Measurements from ENCODE around the gene HCRTR1.

GRCh38 chr1:31671147-31671546 lies 53.7 kb downstream of the HCRTR1 start:
- TF ChIP-seq POLR2A (IDR thresholded peaks at IDR 0.05) (no peak), CTCF (IDR thresholded peaks at IDR 0.05) (no peak), POLR2AphosphoS5 (IDR thresholded peaks at IDR 0.05) (no peak)

All from breast epithelium (tissue), 3 donors.